Nephron (organoid): Measurements from ENCODE around the gene NPTX2.

Source experiments
- H3K27ac Mint-ChIP-seq, 3 experiments: 2 replicates each; pipeline ENCODE4 v1.8.0; 2020; ENCODE audit warnings: mixed read lengths in 3 of 3, mild to moderate bottlenecking in 2 of 3, moderate library complexity in 1 of 3
- H3K27me3 Mint-ChIP-seq: 2 replicates; pipeline ENCODE4 v1.8.0; 2021; ENCODE audit warnings: low read depth, mild to moderate bottlenecking, moderate library complexity, mixed read lengths
- H3K36me3 Mint-ChIP-seq: 2 replicates; pipeline ENCODE4 v1.8.0; 2020; ENCODE audit warnings: low read depth, mixed read lengths
- H3K4me1 Mint-ChIP-seq: 2 replicates; pipeline ENCODE4 v1.8.0; 2020; ENCODE audit warnings: mixed read lengths
- H3K4me3 Mint-ChIP-seq, 3 experiments: 2 replicates each; pipeline ENCODE4 v1.8.0; 2020; ENCODE audit warnings: mild to moderate bottlenecking in 3 of 3, mixed read lengths in 3 of 3, moderate library complexity in 2 of 3
- H3K9me3 Mint-ChIP-seq: 2 replicates; pipeline ENCODE4 v1.8.0; 2020; ENCODE audit warnings: mixed read lengths
- TF ChIP-seq, protein P1 (sequence below), 3 experiments: fragments of 200-600 bp; sonication (generic); IDR thresholded peaks; one replicate each; pipeline ENCODE4 v1.5.0; 2021; ENCODE audit warnings: antibody characterized with exemption in 3 of 3; ENCODE audit not compliant: unreplicated experiment in 3 of 3

The NPTX2 gene

DNA sequence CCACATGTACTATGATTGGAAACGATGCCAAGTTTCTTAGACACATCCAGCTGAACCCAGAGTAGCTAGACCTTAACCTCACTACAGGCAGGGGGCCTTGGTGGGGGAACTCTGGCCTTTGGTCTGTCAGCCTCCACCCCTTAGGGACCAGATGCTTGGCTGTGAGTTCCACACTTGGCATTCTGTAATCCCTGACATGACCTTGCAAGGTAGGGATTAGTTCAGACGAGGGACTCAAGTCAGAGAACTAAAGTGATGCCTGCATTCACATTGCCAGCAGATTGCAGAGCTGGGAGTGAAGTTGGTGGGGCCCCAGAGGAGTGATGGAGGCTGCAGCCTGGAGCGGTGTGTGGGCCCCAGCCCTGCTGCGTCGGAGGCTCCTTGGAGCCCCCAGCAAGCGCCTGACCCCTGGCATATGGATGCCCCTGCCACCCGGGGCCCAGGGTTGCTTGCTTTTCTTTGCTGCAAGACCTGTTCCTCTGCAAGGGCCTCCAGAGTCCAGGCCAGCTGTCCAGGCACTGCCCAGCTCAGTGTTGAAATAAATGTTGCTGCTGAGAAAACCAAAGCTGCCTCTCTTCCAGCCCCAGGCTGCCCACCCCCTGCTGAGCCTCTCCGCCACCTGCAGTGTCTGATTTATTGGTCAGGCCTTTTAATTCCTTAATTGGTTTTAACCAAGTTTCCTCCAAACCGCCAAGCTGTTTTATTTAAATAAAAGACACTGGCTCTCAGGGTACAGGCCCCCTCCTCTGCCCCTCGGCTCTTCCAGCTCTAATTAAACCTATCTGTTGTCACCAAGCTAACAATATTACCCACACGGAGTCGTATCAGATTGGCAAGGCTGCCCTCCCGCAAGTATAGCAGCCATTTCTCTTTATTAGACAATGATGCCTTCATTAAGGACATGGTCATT lies 4.7 kb downstream of the NPTX2 start:
- H3K9me3 Mint-ChIP-seq = no peaks in the 10 kb centered on the region
- H3K4me1 Mint-ChIP-seq = peaks cover 6% of the 10 kb centered on the region
- no peak overlapping the region for H3K27ac Mint-ChIP-seq
- TF ChIP-seq, protein P1, sequence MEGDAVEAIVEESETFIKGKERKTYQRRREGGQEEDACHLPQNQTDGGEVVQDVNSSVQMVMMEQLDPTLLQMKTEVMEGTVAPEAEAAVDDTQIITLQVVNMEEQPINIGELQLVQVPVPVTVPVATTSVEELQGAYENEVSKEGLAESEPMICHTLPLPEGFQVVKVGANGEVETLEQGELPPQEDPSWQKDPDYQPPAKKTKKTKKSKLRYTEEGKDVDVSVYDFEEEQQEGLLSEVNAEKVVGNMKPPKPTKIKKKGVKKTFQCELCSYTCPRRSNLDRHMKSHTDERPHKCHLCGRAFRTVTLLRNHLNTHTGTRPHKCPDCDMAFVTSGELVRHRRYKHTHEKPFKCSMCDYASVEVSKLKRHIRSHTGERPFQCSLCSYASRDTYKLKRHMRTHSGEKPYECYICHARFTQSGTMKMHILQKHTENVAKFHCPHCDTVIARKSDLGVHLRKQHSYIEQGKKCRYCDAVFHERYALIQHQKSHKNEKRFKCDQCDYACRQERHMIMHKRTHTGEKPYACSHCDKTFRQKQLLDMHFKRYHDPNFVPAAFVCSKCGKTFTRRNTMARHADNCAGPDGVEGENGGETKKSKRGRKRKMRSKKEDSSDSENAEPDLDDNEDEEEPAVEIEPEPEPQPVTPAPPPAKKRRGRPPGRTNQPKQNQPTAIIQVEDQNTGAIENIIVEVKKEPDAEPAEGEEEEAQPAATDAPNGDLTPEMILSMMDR (IDR thresholded peaks at IDR 0.05; ENCODE audit: unreplicated experiment in 3 of 3) = no peak
- H3K4me3 Mint-ChIP-seq = no peak overlapping the region
- peaks cover 65% of the 10 kb centered on the region for H3K27me3 Mint-ChIP-seq
- H3K36me3 Mint-ChIP-seq = no peaks in the 10 kb centered on the region

DNA sequence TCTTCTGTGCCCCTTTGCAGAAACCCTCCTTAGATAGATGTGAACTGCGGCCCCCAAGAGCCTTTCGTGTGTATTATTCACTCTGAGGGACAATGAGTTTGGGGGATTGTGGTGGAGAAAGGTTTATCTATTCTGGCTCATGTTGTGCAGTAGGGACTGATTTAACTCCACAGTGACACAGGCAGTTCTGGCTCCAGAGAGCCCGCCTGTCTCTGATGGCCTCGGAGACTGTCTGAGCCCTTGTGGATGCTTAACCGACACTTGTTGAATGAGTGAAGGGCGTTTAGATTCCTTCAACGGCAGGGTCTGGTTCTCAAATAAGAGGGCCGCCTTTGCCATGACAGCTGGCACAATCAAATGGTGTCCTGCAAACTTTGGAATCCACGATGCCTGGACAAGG lies 5.8 kb downstream of the NPTX2 start:
- Mint-ChIP-seq H3K9me3 (no peaks in the 10 kb centered on the region), H3K4me1 (peaks cover 6% of the 10 kb centered on the region), H3K27ac (no peak overlapping the region), H3K4me3 (no peak overlapping the region), H3K27me3 (peaks cover 62% of the 10 kb centered on the region), H3K36me3 (no peaks in the 10 kb centered on the region)
- TF ChIP-seq, protein P1 (IDR thresholded peaks at IDR 0.05; ENCODE audit: unreplicated experiment in 3 of 3) = no peak

GRCh38 chr7:98624846-98625420 lies 7.8 kb downstream of the NPTX2 start:
- Mint-ChIP-seq H3K36me3 (no peaks in the 10 kb centered on the region), H3K4me3 (no peak overlapping the region), H3K27me3 (peaks cover 54% of the 10 kb centered on the region), H3K9me3 (no peaks in the 10 kb centered on the region), H3K4me1 (no peaks in the 10 kb centered on the region), H3K27ac (no peak overlapping the region)
- TF ChIP-seq, protein P1 (IDR thresholded peaks at IDR 0.05; ENCODE audit: unreplicated experiment in 3 of 3) = no peak

GRCh38 chr7:98626460-98627412 lies 9.7 kb downstream of the NPTX2 start:
- TF ChIP-seq, protein P1 (IDR thresholded peaks at IDR 0.05; ENCODE audit: unreplicated experiment in 3 of 3) = no peak
- no peaks in the 10 kb centered on the region for H3K4me1 Mint-ChIP-seq
- H3K4me3 Mint-ChIP-seq = no peak overlapping the region
- H3K9me3 Mint-ChIP-seq = peaks cover 4% of the 10 kb centered on the region
- no peaks in the 10 kb centered on the region for H3K36me3 Mint-ChIP-seq
- H3K27me3 Mint-ChIP-seq = peaks cover 43% of the 10 kb centered on the region
- no peak overlapping the region for H3K27ac Mint-ChIP-seq

- Mint-ChIP-seq H3K27ac (no peak overlapping the region), H3K27me3 (peaks cover 37% of the 10 kb centered on the region)
Observed at GRCh38 chr7:98627413-98627790, 10.3 kb downstream of the NPTX2 start.

More at GRCh38 chr7:98627413-98627790, 10.3 kb downstream of the NPTX2 start:
- TF ChIP-seq, protein P1 (IDR thresholded peaks at IDR 0.05; ENCODE audit: unreplicated experiment in 3 of 3) = no peak
- H3K4me3 Mint-ChIP-seq = no peak overlapping the region
- H3K4me1 Mint-ChIP-seq = no peaks in the 10 kb centered on the region
- H3K36me3 Mint-ChIP-seq = no peaks in the 10 kb centered on the region
- H3K9me3 Mint-ChIP-seq = peaks cover 11% of the 10 kb centered on the region
